ENCODE measurements around the gene FRMD4B.

The FRMD4B gene

DNA sequence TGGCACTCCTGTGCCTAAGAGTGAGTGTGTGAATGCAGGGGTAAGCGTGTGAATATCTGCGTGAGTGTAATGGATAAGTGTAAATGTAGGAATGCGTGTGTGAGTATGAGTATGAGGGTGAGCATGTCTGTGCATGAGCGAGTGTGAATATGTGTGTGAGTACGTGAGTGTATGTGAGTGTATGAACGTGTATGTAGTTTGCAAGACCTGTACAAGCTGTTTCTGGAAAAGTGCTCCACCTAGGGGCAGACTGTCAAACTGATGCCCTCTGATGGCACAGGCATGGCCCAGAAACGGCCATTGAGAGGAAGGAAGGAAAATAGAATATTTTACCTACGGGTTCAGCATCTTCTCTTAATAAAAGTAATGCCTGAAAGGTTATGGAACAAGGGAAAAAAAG is 24.4 kb upstream of the FRMD4B start:
- peaks cover 22% of the 10 kb centered on the region for H3K27me3 Mint-ChIP-seq
- H3K4me3 Mint-ChIP-seq = no peak overlapping the region
- peak; percentile 60 to 67 for DNase-seq
- H3K27ac Mint-ChIP-seq = peak overlapping the region in 1 of 2 donors; percentile 66
- ATAC-seq = peak; percentile 93
- peaks cover 6% of the 10 kb centered on the region for H3K4me1 Mint-ChIP-seq
- H3K9me3 Mint-ChIP-seq = peaks cover under 1 to 1% of the 10 kb centered on the region in 2 donors

DNA sequence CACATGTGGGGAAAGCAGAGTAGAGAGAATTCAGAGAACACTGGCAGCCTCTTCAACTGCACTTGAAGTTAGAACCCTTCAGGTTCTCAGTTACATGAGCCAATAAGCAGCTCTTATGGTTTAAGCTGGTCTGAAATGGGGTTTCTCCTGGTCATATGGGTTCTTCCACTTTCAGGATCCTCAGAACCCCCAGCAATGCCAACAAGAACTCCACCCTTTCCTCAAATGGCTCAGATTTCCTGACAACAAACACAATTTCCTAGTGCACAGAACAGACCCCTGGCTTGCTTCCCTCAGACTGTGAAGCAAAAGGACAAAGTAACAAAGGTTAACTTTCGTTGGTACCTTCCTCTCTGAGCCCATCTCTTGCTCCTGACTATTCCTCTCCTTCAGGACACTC is 23.9 kb upstream of the FRMD4B start:
- DNase-seq (no peak), ATAC-seq (peak; percentile 26)
- peaks cover 4 to 6% of the 10 kb centered on the region in 2 donors for H3K9me3 Mint-ChIP-seq
- no peak overlapping the region for H3K27ac Mint-ChIP-seq
- peaks cover 22% of the 10 kb centered on the region for H3K27me3 Mint-ChIP-seq
- H3K4me1 Mint-ChIP-seq = peaks cover 6% of the 10 kb centered on the region
- H3K4me3 Mint-ChIP-seq = no peak overlapping the region

DNA sequence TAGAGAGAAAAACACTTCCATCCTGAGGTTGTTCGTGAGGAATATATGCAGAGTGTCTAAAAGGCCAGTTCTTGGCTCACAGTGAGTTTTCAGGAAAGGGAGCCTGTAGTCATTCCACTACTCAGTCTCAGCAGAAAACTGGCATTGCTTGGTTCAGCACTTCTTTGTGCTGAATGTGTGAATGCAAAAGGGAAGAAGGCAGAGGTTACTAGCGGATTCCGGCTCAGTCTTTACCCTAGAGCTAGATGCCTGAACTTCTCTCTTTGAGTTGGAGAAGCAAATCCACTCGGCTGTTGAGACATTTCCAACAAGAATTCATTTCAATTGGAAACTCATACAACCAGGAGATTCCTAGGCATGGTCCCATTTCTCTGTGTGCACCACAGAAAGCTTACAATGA is 23.1 kb upstream of the FRMD4B start:
- DNase-seq = no peak
- peaks cover 4 to 8% of the 10 kb centered on the region in 2 donors for H3K9me3 Mint-ChIP-seq
- no peak overlapping the region for H3K4me3 Mint-ChIP-seq
- peaks cover 6% of the 10 kb centered on the region for H3K4me1 Mint-ChIP-seq
- no peak overlapping the region for H3K27ac Mint-ChIP-seq
- no peak for ATAC-seq
- peaks cover 22% of the 10 kb centered on the region for H3K27me3 Mint-ChIP-seq

DNA sequence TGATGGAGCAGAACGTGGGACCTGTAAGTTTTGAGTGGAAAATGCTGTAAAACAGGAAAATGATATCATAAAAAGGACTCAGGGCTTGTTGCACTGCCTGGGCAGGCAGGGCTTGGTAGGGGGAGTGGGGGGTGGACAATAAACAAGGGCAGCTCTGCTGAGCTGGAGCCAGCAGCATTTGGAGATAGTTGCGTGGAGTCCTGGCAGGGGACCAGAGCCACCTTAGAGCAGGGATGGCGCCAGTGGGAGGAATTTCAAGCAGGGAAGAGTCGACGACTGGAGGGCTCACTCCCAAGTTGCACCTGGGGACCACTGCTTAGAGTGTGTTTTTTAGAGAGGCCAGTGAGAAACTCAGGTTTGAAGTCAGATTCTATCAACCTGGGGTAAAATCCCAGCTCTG is 22.7 kb upstream of the FRMD4B start:
- no peak overlapping the region for H3K4me3 Mint-ChIP-seq
- DNase-seq = no peak
- no peak overlapping the region for H3K27ac Mint-ChIP-seq
- H3K9me3 Mint-ChIP-seq = peaks cover 4 to 8% of the 10 kb centered on the region in 2 donors
- no peak for ATAC-seq
- H3K4me1 Mint-ChIP-seq = peaks cover 6% of the 10 kb centered on the region
- peaks cover 22% of the 10 kb centered on the region for H3K27me3 Mint-ChIP-seq

DNA sequence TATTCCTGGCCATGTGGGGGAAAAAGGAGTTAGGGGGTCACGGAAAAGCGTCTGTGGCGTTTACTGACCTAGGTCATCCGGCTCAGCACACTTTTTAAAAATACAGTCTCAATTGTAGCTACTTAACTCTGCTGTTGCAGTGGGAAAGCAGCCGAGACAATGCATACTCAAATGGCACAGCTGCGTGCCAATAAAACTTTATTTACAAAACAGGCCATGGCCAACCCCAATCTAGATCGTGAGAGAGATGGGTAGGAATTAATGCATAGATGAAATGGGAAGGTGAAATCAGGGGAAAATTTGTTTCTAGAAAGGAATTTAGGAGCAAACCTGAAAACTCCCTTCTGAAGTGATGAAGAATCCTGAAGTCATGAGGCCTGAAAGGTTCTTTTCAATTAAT is 22.0 kb upstream of the FRMD4B start:
- no peak for ATAC-seq
- Mint-ChIP-seq H3K4me1 (peaks cover 6% of the 10 kb centered on the region), H3K27ac (no peak overlapping the region), H3K9me3 (peaks cover 4 to 8% of the 10 kb centered on the region in 2 donors), H3K27me3 (peaks cover 23% of the 10 kb centered on the region), H3K4me3 (no peak overlapping the region)
- DNase-seq = no peak

DNA sequence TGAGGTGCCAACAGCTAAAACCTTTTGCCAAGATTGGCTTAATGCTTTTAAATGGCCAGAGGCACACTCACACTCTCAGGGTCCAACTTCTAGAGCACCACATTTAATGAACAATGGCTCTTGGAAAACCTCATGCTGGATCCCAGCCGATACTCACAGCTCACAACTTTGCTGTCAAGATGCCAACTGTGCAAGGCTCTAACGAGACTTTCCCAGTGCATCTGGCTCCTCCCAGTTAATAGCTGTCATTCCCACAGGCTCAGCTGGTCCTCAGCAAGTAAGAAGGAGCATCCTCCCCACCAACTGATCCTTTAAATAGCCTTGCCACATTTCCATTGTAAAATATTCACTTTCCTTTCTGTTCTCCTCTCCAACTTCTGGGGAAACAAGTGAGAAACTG is 20.3 kb upstream of the FRMD4B start:
- H3K4me1 Mint-ChIP-seq = peaks cover 6% of the 10 kb centered on the region
- H3K9me3 Mint-ChIP-seq = peaks cover 4 to 8% of the 10 kb centered on the region in 2 donors
- no peak overlapping the region for H3K4me3 Mint-ChIP-seq
- ATAC-seq = no peak
- no peak overlapping the region for H3K27ac Mint-ChIP-seq
- no peak for DNase-seq
- peaks cover 30% of the 10 kb centered on the region for H3K27me3 Mint-ChIP-seq

DNA sequence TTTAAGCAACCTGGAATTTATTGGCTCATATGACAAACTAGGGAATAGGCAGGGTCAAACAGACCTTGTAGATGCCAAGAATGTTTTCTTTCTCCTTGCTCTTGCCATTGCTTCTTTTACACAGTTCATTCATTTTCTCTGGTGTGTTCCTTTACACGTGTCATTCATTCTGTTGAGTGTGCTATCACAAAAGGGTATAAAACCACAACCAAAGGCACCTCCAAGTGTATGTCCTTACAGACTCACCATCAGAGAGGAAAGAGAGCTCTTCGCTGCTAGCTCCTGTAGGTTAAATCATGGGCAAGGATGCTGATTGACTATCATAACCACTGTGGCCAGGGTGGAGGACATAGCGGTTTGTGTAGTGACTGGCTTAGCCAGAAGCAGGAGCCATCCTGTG is 19.2 kb upstream of the FRMD4B start:
- Mint-ChIP-seq H3K4me3 (no peak overlapping the region), H3K27ac (peak overlapping the region in 1 of 2 donors; percentile 12), H3K4me1 (peaks cover 2% of the 10 kb centered on the region), H3K27me3 (peaks cover 30% of the 10 kb centered on the region), H3K9me3 (peaks cover 4 to 8% of the 10 kb centered on the region in 2 donors)
- ATAC-seq (no peak), DNase-seq (no peak)

DNA sequence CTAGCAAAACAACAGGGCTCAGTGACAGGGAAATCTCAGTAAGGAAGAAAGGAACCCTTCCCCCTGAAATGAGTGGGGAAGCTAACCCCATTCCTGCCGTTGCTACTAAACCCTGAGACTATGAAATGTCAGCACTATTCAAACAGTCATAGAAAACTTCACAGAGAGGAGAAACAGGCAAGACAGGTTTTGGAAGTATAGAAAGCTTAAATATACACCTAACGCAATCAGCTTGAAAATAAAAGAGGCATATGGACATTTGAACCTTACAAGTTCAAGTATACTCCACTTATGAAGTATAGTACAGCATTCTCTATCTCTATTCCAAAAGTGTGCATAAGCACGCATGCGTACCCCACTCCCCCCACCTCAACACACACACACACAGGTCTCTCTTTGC is 17.6 kb upstream of the FRMD4B start:
- ATAC-seq (no peak), DNase-seq (no peak)
- no peak overlapping the region for H3K4me3 Mint-ChIP-seq
- peaks cover 4 to 8% of the 10 kb centered on the region in 2 donors for H3K9me3 Mint-ChIP-seq
- H3K27me3 Mint-ChIP-seq = peaks cover 26% of the 10 kb centered on the region
- no peak overlapping the region for H3K27ac Mint-ChIP-seq
- no peaks in the 10 kb centered on the region for H3K4me1 Mint-ChIP-seq

DNA sequence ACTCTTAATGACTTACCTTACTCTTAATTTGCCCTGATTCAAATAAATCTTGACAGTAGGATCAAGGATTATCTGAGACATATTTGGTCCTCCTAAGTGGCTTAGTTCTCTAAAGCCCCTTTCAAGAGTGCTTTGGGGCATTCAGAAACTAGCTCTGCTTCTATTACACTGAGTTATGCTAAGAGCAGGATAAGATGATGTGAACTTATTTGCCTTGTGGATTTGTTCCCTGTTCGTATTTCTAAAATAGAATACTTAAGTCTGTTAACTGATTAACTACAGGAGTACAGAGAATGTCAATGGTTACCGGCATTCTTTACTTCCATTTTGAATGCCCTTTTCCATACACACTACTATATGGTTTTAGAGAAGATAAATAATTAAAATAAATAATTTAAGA is 14.8 kb upstream of the FRMD4B start:
- ATAC-seq = no peak
- Mint-ChIP-seq H3K9me3 (peaks cover 4 to 8% of the 10 kb centered on the region in 2 donors), H3K27me3 (peaks cover 18% of the 10 kb centered on the region), H3K4me1 (no peaks in the 10 kb centered on the region), H3K27ac (no peak overlapping the region), H3K4me3 (no peak overlapping the region)
- DNase-seq = no peak

DNA sequence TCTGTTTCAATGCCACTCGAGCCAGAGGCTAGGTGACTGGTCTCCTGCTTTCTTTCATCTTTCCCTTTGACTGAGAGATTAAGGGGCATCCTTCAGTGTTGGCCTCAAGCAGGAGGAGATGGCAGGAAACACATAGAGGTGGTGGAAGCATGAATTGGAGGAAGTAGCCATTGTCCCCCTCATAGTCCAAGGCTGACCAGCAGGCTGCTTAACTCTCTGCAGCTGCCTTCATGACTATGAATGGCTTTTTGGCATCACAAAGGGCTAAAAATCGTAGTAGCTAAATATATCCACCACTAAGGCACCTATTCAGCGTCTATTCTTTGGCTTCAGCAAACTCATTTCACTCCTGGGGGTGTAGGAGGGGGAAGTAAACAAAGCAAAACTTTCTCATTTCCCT is 7.0 kb upstream of the FRMD4B start:
- Mint-ChIP-seq H3K27ac (peak overlapping the region in 1 of 2 donors; percentile 16), H3K4me3 (no peak overlapping the region), H3K27me3 (peaks cover 52% of the 10 kb centered on the region), H3K9me3 (no peaks in the 10 kb centered on the region), H3K4me1 (no peaks in the 10 kb centered on the region)
- DNase-seq = no peak
- ATAC-seq = no peak

DNA sequence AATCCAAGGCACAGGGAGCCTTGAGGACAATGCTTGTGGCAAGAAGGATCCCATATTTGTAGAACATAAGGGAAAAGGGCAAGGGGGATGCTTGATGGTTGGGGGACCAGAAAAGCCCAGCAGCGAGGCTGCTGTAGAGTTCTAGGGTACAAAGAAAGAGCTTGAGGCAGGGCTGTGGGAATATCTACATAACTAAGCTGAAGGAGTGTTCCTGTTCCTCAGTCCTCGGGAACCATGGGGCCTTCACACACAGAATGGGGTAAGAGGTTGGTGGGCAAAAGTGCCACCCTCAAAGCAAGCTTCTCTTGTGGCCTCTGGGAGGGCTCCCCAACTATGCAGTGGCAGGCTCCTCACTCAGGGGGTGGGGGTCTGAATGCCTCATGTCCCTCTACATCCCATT is 6.5 kb upstream of the FRMD4B start:
- peaks cover 54% of the 10 kb centered on the region for H3K27me3 Mint-ChIP-seq
- ATAC-seq (no peak), DNase-seq (no peak)
- peak overlapping the region in 1 of 2 donors; percentile 16 for H3K27ac Mint-ChIP-seq
- H3K9me3 Mint-ChIP-seq = no peaks in the 10 kb centered on the region
- H3K4me3 Mint-ChIP-seq = no peak overlapping the region
- no peaks in the 10 kb centered on the region for H3K4me1 Mint-ChIP-seq

DNA sequence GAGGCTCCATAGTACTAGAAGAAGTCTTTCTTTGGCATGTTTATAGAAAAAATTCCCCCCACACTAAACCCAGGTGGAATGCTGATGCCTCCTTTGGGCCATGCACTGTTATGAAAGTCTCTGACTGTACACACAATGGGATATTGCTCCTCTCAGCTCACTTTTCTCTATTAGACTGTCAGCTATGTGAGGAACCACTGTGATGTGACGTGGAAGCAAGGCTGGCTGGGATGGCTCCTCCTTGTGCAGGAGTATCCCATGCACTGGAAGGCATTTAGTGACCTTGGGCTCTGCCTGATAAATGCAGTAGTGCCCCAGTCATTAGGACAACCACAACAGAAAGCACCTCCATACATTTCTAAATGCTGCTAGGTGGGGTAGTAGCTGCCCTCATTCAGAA is 5.7 kb upstream of the FRMD4B start:
- Mint-ChIP-seq H3K9me3 (no peaks in the 10 kb centered on the region), H3K27me3 (peaks cover 55% of the 10 kb centered on the region), H3K4me1 (peaks cover under 1% of the 10 kb centered on the region), H3K27ac (peak overlapping the region in 1 of 2 donors; percentile 12), H3K4me3 (no peak overlapping the region)
- ATAC-seq = no peak
- DNase-seq = no peak

DNA sequence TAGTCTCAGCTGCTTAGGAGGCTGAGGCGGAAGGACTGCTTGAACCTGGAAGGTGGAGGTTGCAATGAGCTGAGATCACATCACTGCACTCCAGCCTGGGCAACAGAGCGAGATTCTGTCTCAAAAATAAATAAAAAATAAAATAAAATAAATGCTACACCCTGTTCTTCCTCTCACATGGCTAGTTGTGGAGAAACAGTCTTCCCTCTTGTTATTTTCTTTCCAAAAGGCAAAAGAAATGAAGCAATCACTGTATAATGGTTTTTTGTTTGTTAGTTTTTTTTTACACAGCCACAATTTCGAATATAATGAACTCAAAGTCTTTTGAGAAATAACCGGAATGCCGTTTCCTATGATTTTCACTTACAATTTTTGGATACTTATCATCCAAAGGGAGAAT is 4.9 kb upstream of the FRMD4B start:
- Mint-ChIP-seq H3K27me3 (peaks cover 63% of the 10 kb centered on the region), H3K9me3 (no peaks in the 10 kb centered on the region), H3K4me3 (no peak overlapping the region), H3K27ac (no peak overlapping the region), H3K4me1 (peaks cover 9% of the 10 kb centered on the region)
- DNase-seq = no peak
- no peak for ATAC-seq

DNA sequence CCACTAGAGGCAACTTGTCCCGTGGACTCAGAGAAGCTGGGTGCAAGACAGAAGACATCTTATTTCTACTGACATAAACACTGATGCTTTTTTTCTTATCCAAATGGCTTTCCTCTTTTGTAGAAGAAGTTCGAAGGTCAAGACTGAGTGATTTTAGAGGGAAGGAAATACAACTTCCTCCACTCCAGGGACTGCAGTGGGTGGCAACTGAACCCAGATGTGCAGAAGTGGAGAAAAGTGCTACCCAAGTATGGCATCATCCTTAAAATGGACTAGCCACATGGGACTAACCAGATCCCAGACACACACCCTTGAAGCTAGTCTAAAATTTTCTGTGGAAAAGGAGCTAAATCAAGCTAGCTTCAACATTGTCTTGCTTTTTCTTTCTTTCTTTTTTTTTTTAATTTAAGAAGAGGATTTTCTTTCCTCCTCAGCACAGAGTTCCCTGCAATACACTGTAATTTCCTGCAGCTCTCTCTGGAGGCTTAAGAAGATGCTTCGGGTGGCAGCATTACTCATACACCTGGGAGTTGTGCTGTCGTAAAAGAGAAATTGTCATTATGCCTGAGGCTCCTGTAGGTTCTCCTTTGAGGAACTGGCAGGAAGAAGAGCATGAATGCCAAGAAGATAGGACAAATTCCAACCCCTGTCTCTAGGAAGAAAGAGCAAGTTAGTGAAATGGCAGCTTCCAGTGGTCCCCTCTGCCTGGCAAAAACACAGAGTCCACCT is 3.8 kb upstream of the FRMD4B start:
- DNase-seq = no peak
- ATAC-seq = no peak
- Mint-ChIP-seq H3K4me1 (peaks cover 18% of the 10 kb centered on the region), H3K4me3 (no peak overlapping the region), H3K27ac (no peak overlapping the region), H3K27me3 (peaks cover 74% of the 10 kb centered on the region), H3K9me3 (no peaks in the 10 kb centered on the region)

DNA sequence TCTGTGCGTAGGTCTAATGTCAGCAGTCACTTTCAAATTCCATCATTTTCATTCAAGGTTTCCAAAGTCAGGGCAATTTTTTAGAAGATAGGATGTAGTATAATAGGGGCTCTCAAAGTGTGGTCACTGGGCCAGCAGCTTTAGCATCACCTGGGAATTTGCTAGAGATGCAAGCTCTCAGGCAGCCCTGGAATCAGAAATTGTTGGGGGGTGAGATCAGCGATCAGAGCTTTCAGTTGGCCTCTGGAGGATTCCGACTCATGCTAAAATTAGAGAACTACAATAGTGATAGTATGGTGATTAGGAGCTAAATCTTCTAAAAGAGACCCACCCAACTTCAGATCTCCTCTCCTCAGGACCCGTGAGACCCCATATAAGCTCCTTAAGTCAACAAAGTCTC is 2.4 kb upstream of the FRMD4B start:
- no peak overlapping the region for H3K27ac Mint-ChIP-seq
- H3K4me3 Mint-ChIP-seq = no peak overlapping the region
- H3K9me3 Mint-ChIP-seq = no peaks in the 10 kb centered on the region
- ATAC-seq (no peak), DNase-seq (no peak)
- peaks cover 85% of the 10 kb centered on the region for H3K27me3 Mint-ChIP-seq
- H3K4me1 Mint-ChIP-seq = peaks cover 18% of the 10 kb centered on the region

DNA sequence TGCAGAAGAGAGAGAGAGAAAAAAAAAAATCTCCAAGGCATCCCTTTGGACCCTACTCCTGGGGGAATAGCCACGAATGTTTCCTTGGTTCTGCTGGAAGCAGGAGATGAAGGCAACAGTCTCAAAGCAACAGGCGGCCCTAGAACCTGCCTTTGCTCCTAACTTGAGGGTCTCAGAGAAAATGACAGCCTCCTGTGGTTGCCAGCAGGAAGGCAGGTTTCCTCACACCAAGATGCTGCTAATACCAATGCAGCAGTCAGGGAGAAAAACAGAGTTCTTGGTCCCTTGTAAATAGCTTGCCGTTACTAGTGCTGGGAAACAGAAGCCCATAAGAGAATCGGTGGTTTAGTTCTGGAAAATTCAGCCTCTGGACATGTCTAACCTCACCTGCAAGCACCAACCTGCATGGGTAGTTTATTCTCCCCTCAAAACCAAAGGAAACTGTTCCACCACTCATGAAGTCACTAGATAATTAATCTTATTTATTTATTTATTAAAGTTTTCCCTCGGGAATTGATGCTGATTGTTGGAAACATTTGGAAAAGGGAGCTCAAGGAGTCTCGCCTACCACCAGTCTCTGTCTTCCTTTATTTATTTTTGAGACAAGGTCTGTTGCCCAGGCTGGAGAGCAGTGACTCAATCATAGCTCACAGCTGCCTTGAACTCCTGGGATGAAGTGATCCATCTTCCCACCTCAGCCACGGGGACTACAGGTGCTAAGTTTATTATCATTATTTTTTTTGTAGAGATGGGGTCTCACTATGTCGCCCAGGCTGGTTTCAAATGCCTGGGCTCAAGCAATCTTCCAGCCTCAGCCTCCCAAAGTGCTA is 883 bp upstream of the FRMD4B start:
- H3K4me1 Mint-ChIP-seq = peaks cover 18% of the 10 kb centered on the region
- peak overlapping the region in 1 of 2 donors; percentile 21 for H3K27ac Mint-ChIP-seq

More for the DNA sequence above, 883 bp upstream of the FRMD4B start:
- DNase-seq (no peak), ATAC-seq (peak; percentile 48)
- peaks cover 83% of the 10 kb centered on the region for H3K27me3 Mint-ChIP-seq
- peak overlapping the region; percentile 70 to 84 for H3K4me3 Mint-ChIP-seq
- H3K9me3 Mint-ChIP-seq = no peaks in the 10 kb centered on the region

All from stimulated activated naive CD8-positive, alpha-beta T cell treated with anti-CD3 and anti-CD28 coated beads, Interleukin-15, amount 100 ng/mL, for 72 hours (primary cell).